Measurements from ENCODE around the gene CSMD2.

GRCh38 chr1:34129630-34130029, 35.4 kb downstream of the CSMD2 start:
- TF ChIP-seq EZH2 (IDR thresholded peaks at IDR 0.05) = no peak
- TF ChIP-seq, protein P1, sequence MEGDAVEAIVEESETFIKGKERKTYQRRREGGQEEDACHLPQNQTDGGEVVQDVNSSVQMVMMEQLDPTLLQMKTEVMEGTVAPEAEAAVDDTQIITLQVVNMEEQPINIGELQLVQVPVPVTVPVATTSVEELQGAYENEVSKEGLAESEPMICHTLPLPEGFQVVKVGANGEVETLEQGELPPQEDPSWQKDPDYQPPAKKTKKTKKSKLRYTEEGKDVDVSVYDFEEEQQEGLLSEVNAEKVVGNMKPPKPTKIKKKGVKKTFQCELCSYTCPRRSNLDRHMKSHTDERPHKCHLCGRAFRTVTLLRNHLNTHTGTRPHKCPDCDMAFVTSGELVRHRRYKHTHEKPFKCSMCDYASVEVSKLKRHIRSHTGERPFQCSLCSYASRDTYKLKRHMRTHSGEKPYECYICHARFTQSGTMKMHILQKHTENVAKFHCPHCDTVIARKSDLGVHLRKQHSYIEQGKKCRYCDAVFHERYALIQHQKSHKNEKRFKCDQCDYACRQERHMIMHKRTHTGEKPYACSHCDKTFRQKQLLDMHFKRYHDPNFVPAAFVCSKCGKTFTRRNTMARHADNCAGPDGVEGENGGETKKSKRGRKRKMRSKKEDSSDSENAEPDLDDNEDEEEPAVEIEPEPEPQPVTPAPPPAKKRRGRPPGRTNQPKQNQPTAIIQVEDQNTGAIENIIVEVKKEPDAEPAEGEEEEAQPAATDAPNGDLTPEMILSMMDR (IDR thresholded peaks at IDR 0.05) = no peak
- TF ChIP-seq EZH2phosphoT487 (IDR thresholded peaks at IDR 0.05) = no peak

All from neural progenitor cell (in vitro differentiated cells).